ENCODE results near the gene TANGO6.
"Not testable (repeated sequence)": the region's sequence is repeated elsewhere in the genome, so short reads cannot be mapped to it uniquely, and the experiment has no call there.

TANGO6 gene

DNA sequence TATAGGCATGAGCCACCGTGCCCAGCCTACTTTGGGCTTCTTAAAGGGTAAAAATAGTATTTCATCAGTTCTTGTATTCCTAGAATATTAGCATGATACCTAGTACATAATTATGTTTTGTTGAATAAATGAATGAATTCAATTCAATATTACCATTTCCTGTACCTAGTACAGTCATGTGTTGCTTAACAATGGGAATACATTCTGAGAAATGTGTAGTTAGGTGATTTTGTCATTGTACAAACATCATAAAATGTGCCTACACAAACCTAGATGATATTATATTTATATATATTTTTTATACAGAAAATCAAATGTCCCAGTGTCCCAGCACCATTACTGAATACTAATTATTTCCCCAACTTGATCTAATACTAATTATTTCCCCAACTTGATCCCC, 176.5 kb downstream of the TANGO6 start:
- DNase-seq = no peak

DNA sequence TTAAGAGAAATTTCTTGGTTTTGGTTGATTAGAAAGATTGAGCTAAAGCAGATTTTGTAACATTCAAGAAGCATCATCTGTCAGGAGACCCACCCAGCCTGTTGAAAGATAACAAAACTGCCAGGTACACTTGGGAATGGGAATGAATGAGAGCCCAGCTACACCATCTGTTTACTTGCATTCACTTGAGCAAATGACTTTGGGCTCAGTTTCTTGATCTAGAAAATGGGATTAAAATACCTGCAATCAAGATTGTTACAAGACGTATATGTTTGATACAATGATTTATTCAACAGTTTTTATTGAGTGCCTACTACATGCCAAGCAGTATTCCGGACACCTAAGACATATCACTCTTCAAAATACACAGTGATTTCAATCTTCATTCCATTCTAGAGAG, 185.8 kb downstream of the TANGO6 start:
- DNase-seq = no peak

DNA sequence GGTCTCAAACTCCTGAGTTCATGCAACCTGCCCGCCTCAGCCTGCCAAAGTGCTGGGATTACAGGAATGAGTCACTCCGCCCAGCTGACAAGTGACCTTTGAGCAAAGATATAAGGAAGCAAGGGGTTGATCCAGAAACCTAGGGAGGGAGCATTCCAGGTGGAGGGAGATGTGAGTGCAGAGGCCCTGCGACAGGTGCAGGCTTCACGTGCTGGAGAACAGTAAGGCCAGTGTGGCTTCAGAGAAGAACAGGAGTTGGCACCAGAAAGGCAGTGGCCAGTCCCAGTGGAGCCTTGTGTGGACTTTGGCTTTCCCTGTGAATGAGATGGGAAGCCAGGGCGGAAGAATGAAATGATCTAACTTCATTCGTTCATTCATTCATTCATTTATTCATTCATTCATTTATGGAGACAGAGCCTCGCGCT, 188.6 kb downstream of the TANGO6 start:
- DNase-seq = no peak

DNA sequence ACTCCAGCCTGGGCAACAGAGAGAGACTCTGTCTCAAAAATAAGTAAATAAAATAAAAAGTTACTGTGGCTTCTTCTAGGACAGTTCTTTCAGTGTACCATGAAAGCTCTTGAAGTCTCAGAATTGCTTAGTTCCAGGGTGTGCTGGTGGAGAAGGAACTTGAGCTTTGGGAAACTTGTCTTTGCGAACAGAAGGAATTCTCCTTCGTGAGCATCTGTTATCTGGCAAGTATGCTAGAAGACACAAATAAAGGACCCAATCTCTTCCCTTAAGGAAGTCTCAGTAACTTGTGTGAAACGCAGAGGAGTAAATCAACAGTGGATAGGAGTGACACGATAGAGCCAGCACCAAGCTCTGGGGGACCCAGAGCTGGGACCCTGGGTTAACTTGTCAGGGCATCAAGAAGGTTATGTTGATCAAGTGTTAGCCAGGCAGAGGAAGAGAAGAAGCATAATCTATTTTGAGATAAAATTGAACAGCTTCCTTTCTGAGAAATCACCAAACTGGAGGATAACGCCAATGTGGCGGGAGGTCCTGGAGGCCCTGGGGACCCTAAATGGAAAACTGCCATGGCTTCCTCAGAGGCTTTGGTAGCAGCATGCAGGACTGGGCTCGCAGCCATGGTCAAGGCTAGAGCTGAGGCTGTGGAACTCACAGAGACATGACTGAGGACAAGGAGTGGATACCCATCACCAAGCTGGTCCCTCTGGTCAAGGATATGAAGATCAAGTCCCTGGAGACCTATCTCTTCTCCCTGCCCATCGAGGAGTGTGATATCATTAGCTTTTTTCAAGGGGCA, 190.0 kb downstream of the TANGO6 start:
- DNase-seq = no peak

DNA sequence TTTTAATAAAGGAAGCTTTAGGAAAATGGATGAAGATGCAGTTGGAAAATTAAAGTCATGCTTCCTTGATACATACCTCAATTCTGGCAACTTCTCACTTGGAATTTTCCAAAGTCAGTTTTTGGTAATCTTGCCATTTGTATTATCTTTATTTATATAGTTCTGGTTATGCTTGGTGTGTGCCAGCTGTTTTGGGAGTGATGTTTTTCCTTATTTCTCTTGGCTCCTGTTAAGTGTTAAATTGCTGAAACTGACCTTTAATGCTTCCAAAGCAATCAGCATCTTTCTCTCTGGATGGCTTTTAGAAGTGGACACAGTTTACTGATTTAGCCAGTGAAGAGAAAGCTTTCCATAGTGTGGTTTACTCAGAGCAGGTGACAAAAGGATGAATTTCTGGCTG, 192.0 kb downstream of the TANGO6 start:
- no peak for DNase-seq

DNA sequence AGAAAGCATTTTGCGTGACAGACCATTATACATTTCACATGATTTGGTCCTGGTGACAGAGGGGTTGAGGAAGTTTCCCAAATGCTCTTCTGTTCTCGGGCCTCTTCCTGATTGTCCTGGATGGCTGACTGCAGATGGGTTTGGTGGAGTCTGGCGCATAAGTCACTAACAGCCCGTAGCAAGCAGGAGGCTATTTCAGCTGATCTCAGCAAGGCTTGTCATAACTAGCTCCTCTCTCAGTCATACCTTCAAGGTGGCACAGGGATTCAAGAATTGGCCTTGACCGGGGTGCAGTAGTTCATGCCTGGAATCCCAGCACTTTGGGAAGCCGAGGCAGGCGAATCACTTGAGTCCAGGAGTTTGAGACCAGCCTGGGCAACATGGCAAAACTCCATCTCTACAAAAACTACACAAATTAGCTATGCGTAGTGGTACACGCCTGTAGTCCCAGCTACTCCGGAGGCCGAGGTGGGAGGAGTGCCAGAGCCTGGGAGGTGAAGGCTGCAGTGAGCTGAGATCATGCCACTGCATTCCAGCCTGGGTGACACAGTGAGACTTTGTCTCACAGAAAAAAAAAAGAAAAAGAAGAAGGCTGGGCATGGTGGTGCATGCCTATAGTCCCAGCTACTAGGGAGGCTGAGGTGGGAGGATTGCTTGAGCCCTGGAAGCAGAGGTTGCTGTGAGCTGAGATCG, 193.2 kb downstream of the TANGO6 start:
- no peak for DNase-seq

DNA sequence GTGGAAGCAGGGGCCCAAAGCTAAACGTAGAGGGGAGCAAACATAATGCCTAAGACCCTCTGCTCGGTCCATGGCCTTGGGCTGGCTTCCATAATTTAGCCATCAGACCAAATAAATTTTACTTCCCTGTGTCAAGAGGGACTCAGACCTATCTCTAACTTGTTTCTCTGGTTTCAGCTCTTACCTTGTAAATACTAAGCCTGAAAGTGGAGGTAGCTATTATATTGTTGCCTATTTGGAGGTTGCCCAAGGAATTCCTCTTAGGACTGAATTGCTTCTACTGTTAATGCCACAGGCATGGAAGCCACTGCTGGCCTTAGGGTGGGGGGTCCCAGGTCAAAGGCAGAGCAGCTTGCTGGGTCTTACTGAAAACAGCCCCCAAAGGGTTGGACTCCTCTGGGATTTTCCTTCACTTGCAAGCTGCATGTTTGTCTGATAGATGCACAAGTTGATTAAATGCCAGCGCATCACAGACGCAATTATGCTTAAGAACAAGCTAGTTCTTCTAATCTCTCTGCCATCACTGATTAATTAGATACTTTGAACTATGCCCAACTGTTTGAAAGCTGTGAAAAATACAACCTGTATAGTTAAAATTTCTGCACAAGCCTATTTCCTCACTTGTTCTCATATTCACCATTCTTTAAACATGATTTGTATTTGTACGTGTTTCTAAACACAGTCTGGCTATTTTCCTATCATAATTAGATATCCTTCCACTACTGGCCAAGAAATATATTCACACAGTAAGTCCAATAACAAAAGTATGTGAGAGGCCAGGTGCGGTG, 194.2 kb downstream of the TANGO6 start:
- DNase-seq = peak; percentile 5

DNA sequence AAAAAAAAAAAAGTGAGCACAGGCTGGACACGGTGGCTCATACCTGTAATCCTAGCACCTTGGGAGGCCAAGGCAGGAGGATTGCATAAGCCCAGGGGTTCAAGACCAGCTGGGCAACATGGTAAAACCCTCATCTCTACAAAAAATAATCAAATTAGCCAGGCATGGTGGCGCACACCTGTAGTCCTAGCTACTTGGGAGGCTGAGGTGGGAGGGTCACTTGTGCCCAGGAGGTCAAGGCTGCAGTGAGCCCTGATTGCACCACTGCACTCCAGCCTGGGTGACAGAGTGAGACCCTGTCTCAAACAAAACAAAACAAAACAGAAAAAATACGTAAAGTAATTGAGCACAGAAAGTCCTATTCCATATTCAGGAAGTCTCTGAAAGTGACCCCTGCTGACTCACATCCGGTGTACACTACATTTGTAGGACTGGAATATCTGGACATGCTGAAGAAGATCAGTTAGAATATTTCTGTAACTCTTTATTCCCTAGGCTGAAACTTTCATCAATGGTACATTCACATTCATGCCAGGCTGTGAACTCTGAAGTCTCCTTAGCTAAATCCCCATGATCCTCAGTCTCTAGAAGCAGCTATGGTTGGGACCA, 196.1 kb downstream of the TANGO6 start:
- DNase-seq = peak; percentile 0

DNA sequence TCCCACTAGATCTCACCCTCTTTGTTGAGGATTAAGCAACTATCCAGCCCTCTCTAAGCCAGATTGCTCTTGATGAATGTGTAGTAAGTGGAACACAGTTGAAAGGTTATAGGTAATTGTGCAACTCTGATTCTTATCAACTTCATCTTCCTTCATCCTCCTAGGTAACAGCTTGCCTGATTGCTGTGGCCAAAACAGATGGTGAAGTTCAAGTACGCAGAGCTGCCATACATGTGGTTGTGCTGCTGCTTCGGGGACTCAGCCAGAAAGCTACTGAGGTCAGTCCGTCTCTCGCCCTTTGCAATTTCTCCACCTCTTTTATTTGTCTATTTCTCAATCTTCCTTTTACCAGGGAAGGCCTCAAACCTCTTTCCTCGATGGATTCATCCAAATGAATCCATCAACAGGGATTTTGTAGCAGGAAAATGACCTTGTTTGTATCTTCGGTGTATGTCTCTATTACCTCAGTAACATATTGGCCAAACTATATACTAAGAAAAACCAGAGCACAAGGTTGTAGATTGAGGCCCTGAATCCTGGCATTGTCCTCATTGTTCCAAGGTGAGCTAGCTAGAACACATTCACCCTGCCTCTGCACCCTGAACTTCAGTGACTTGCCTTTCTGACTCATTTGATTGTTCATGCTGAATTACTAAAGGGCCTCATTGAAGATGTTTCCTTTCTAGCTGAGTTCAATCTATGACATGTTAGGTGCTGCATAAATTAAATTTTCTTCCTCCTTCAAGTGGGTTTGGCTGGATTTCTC, 197.0 kb downstream of the TANGO6 start:
- peak; percentile 3 for DNase-seq

DNA sequence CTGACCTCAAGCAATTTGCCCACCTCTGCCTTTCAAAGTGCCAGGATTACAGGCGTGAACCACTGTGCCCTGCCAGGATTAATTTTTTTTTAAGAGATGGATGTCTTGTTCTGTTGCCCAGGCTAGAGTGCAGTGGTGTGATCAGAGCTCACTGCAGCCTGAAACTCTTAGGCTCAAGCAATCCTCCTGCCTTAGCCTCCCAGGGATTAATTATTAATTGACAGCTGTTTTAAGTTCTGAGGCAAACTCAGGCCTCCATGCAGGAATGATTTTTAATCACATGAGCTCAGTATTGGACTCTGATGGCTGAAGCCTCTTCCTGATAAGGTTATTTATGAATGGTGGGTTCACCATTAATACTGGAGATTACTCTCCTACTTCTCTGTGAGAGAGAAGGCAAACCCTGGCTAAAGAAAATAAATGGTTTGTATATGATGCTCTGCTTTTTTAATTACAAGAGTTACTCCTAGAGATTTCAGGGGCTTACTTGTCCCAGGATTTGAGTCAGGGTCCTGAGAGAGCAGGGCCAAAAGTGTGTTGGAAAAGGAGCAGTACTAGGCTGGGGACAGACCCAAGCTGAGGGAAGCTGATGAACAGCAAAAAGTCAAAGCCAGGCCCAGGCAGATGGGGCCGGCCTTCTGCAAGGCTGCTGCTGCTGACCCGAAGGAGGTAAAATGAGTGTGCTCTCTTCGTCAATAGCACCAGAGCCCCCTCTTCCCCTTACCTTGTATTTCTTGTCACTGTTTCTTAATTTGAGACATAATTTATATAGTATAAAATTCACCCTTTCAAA, 205.2 kb downstream of the TANGO6 start:
- DNase-seq = no peak

DNA sequence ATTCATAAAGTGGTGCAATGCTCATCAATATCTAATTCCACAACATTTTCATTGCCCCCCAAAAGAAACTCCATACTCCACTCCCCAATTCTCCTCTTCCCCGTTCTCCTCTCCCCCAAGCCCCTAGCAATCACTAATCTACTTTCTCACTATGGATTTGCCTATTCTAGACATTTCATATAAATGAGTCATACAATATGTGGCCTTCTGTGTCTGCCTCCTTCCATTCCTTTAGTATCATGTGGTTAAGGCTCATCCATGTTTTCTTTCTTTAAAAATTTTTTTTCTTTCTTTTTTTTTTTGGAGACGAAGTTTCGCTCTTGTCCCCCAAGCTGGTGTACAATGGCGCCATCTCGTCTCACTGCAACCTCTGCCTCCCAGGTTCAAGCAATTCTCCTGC, 205.8 kb downstream of the TANGO6 start:
- no peak for DNase-seq

DNA sequence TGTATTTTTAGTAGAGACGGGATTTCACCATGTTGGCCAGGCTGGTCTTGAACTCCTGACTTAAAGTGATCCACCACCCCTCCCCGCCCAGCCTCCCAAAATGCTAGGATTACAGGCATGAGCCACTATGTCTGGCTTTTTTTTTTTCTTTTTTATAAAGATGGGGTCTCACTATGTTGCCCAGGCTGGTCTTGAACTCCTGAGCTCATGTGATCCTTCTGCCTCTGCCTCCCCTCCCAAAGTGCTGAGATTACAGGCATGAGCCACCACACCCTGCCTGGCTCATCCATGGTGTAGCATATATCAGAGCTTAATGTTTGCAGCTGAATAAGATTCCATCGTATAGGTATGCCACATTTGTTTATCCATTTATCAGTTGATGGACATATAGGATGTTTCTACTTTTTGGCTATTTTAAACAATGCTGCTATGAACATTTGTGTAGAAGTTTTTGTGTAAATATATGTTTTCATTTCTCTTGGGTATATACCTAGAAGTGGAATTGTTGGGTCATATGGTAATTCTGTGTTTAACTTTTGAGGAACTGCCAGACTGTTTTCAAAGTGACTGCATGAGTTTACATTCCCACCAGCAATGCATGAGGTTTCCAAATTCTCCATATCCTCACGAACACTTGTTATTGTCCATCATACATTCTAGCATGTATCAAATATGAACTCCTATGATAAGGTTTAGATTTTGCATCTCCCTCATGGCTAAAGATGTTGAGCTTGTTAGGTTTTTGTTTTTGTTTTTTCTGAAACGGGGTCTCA, 206.5 kb downstream of the TANGO6 start:
- DNase-seq = no peak

DNA sequence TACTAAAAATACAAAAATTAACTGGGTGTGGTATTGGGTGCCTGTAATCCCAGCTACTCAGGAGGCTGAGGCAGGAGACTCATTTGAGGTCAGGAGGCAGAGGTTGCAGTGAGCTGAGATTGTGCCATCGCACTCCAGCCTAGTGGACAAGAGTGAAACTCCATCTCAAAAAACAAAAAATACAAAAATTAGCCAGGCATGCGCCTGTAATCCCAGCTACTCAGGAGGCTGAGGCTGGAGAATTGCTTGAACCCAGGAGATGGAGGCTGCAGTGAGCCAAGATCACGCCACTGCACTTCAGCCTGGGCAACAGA, 208.1 kb downstream of the TANGO6 start:
- DNase-seq = not testable (repeated sequence)

DNA sequence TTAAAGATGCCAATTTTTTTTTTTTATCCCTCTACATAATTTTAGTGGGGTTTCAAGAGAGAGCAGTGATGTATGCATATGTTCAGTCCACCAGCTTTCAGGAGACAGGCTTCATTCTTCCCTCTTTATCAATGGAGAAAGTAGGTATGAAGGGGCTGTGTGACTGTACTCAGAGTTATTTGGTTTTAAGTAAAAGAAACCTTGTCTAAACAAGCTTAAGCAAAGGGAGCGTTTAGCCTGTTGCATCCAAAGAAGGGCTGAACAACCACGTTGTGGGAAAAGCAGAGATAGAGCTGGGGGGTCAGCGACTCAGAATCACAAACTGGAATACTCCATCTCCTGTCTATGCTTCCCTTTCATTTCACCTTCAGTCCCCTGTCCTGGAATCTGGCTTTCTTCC, 211.7 kb downstream of the TANGO6 start:
- no peak for DNase-seq

DNA sequence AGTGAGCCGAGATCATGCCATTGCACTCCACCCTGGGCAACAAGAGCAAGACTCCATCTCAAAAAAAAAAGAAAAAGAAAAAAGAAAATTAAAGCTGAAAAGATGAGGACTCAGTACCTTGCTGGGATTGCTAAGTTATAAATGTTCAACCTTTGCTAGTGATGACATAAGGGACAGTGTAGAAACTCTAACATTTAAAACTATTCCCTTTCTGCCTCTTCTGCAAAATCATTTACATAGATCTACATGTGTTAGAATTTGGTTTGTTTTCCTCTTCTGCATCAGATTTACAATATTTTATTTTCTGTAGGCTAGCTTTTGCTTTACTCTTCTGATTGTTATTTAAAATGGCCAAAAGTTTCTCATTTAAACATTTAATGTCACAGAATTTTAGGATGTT, 212.6 kb downstream of the TANGO6 start:
- DNase-seq = no peak

DNA sequence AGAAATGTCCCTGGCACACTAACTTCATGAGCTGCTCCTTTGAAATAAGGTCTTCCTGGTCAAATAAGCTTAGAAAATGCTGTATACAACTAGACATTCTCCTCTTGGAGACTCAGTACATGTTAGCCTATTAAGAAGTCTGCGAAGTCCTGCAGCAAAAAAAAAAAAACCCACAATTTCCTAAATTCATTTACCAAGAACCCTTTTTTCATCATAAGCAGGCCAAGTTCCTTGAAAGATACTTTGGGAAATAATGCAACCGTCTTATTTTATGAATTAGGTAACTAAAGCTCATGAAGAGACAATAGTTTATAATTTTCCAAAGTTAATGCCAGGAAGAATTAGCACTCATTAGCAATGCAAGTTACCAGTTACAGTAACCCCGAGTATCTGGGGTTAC, 213.1 kb downstream of the TANGO6 start:
- no peak for DNase-seq

DNA sequence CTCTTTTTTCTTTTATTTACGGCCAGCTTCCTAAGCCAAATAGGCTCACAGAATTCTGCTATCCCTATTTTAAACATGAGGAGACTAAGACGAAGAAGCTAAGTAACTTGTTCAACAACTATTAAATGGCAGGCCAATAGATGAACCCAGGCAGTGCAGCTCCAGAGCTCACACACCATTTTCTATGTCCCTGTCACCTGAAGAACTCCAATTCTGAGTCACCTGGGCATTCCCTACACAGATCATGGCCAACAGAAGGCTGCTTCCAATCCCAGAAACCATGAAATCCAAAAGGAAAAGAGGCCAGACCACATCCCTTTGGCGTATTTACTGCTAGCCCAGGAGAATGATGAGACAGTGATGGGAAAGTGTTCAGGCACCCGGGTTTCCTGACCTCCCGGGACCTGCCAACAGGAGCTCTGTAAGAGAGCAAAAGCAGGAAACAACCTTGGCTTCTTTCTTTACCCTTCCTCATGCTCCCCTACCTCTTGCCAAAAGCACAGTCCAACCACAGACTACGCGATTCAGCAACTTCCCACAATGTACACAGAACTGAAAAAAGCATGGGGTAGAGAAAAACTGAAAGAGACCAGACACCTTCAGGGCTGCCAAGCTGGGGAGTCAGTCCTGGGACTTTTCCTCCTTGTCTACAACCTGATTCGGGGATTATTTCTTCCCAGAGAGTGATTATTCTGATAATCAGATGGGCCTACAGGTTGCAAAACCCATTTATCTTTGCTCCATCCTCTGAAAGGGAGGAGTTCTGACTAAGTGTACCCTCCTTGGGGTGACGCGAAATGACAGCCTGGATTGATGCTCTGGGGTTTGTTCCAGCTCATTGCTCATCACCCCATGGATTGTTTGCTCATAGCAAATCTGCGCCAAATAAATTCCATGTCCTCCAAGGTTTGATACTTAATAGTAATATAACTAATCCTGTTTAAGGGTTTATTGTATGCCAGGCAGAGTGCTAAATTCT, 214.4 kb downstream of the TANGO6 start:
- no peak for DNase-seq

DNA sequence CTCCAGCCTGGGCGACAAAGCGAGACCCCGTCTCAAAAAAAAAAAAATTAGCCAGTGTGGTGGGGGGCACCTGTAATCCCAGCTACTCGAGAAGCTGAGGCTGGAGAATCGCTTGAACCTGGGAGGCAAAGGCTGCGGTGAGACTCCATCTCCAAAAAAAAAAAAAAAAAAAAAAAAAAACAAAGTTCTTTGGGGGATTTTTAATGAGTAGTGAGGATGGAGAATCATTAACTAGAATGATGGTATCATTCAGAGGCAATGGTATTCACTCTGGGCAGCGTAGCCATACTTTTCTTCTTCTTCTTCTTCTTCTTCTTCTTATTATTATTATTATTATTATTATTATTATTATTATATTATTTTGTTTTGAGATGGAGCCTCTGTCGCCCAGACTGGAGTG, 220.2 kb downstream of the TANGO6 start:
- DNase-seq = not testable (repeated sequence)

DNA sequence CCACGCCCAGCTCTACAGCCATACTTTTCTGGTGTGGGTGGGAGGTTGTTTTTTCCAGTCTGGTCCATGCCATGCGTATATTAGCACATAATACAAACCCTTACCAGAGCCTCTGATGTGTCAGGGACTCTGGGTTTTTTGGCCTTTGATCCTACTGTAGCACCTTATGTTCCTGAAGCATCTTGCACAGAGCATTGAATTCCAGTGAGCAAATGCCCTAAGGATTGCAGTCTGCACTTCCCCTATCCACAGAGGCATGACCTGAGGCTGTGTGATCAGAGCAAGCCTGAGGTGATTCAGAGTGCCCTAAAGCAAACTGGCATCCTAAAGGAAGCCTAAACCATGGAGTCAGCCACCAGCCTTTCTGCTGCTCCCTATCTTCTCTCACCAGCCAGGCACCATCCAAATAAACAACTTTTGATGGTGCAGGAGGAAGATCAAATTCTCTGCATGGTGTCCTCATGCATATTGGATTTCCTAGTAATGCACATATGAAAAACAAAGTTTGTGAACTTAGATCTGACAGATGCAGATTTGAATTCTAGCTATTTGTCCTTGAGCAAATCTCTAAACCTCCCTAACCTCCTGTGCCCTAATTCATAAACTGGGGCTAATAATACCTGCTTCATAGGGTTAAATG, 220.9 kb downstream of the TANGO6 start:
- no peak for DNase-seq
